ENCODE measurements around the gene TMEM184A. TPM values are rescaled to one million over a fixed set of nuclear protein-coding genes. Genes with fewer than 3 reads are reported as not detected.

The TMEM184A gene
- 1 to 10 TPM in 3 of 4 donors, under 1 TPM in 1; 0.55 to 3.3 (median 1.3) TPM for total RNA-seq

- intact Hi-C loops (cut with DNase I; ENCODE audit: low total_unique reads), result loop anchor here (1.0 to 2.0 kb wide), 3 partner anchors 19 to 52 kb away; partner anchors contain the start of gene INTS1
- in situ Hi-C loops (cut with MboI; ENCODE audit: low sequenced_read_pairs in 4 of 4), result no loop called here
- peak within 1 kb of the TSS in 1 of 4 donors; percentile 10 for H3K4me3 ChIP-seq
- H3K9me3 ChIP-seq, result no peaks in the 10 kb centered on the region
- peaks cover 12 to 17% of the 10 kb centered on the region in 2 donors for H3K4me1 ChIP-seq
- H3K36me3 ChIP-seq, result no peaks in the 10 kb centered on the region
- TF ChIP-seq POLR2A (IDR thresholded peaks at IDR 0.05) (no peak), CTCF (IDR thresholded peaks at IDR 0.05 in 4 of 5, conservative IDR thresholded peaks at IDR 0.05 in 1 of 5) (peak; percentile 49 to 74 (median 67))
- DNase-seq, result peak; percentile 78 to 90
- peak; percentile 70 to 79 for ATAC-seq
- H3K27ac ChIP-seq, result peak within 1 kb of the TSS; percentile 75 to 90 (median 84)
- no peaks in the 10 kb centered on the region for H3K27me3 ChIP-seq
Measured at GRCh38 chr7:1555813-1556543, at the start of gene TMEM184A. TMEM184A (minus strand) TSS chr7:1556205; CDS start chr7:1555484, 721 bp downstream.

- H3K4me1 ChIP-seq, result no peaks in the 10 kb centered on the region
- ATAC-seq, result no peak
- intact Hi-C loops (cut with DNase I; ENCODE audit: low total_unique reads), result no loop called here
- peaks cover 6 to 25% (median 24%) of the 10 kb centered on the region in 3 donors for H3K27me3 ChIP-seq
- H3K27ac ChIP-seq, result no peak overlapping the region
- H3K4me3 ChIP-seq, result no peak overlapping the region
- H3K9me3 ChIP-seq, result no peaks in the 10 kb centered on the region
- DNase-seq, result no peak
- TF ChIP-seq POLR2A (IDR thresholded peaks at IDR 0.05), result no peak
- TF ChIP-seq CTCF (IDR thresholded peaks at IDR 0.05 in 4 of 5, conservative IDR thresholded peaks at IDR 0.05 in 1 of 5), result no peak
- no peaks in the 10 kb centered on the region for H3K36me3 ChIP-seq
- in situ Hi-C loops (cut with MboI; ENCODE audit: low sequenced_read_pairs in 4 of 4), result no loop called here
Measured at GRCh38 chr7:1604383-1604782, 48.4 kb upstream of the TMEM184A start.

- intact Hi-C loops (cut with DNase I; ENCODE audit: low total_unique reads) (no loop called here), in situ Hi-C loops (cut with MboI; ENCODE audit: low sequenced_read_pairs in 4 of 4) (no loop called here)
- Histone ChIP-seq H3K27me3 (peaks cover 6 to 24% (median 23%) of the 10 kb centered on the region in 3 donors), H3K9me3 (no peaks in the 10 kb centered on the region), H3K36me3 (no peaks in the 10 kb centered on the region), H3K4me1 (no peaks in the 10 kb centered on the region), H3K4me3 (no peak overlapping the region), H3K27ac (no peak overlapping the region)
- ATAC-seq (no peak), DNase-seq (no peak)
- TF ChIP-seq CTCF (IDR thresholded peaks at IDR 0.05 in 4 of 5, conservative IDR thresholded peaks at IDR 0.05 in 1 of 5), result no peak
- no peak for TF ChIP-seq POLR2A (IDR thresholded peaks at IDR 0.05)
Measured at GRCh38 chr7:1603346-1604225, 47.6 kb upstream of the TMEM184A start.

- Histone ChIP-seq H3K4me1 (no peaks in the 10 kb centered on the region), H3K27me3 (peaks cover 6 to 26% (median 22%) of the 10 kb centered on the region in 3 donors), H3K36me3 (no peaks in the 10 kb centered on the region), H3K9me3 (no peaks in the 10 kb centered on the region), H3K27ac (no peak overlapping the region), H3K4me3 (no peak overlapping the region)
- TF ChIP-seq POLR2A (IDR thresholded peaks at IDR 0.05) (no peak), CTCF (IDR thresholded peaks at IDR 0.05 in 4 of 5, conservative IDR thresholded peaks at IDR 0.05 in 1 of 5) (no peak)
- in situ Hi-C loops (cut with MboI; ENCODE audit: low sequenced_read_pairs in 4 of 4), result no loop called here
- DNase-seq (no peak), ATAC-seq (no peak)
- intact Hi-C loops (cut with DNase I; ENCODE audit: low total_unique reads), result no loop called here
Measured at GRCh38 chr7:1602386-1602785, 46.4 kb upstream of the TMEM184A start.
